ENCODE results near the gene PPP2R2B.
"Not testable (repeated sequence)": the region's sequence is repeated elsewhere in the genome, so short reads cannot be mapped to it uniquely, and the experiment has no call there.

The PPP2R2B gene

DNA sequence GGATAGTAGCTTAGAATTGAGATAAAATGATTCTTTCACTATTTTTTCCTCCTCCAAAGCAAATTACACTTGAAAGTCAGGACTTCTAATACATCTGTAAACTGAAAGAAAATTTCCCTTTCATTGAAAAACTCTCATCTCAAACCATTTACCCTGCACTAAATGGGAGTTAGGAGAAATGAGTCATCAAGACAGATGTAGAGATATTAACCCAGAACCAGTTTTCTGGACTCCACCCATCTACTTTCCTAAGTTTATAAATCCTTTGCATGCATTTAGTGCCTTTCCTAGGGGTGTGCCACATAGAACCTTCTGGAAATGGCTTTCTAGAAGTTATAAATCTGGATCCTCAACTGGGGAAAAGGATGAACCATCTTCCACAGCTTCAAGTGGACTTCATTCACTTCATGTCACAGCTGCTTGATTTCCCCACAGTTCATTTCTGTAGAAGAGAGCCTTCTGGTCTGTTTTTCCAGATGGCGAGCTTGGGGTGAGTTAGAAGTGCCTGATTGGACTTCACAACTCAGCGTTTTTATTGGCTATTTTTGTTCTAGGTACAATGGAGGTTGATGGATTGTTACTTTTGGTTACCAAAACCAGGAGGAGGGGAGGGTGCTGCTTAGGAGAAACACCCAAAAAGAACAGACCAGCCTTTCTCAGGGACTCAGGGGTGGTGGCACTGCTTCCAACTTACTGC, 290.1 kb downstream of the PPP2R2B start:
- FAIRE-seq = no peak

GRCh38 chr5:146586752-146587151, 291.8 kb downstream of the PPP2R2B start:
- FAIRE-seq = no peak

DNA sequence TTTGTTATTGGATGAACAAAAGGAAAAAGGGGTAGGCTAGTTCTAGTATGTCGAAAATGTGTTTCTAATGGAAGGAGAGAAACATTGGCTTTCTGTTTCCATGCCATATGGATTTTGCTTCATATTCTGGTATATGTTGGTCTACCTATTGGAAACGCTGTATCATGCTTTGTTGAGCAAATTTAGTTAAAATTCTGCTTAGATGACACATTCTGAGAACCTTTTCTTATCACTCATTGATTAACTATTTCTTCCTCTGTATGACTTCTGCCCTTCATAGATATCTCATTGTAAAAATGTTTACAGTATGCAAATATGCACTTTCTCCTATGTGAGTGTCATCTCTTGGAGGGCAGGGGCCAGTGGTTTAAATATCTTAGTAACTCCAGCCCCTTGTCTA, 293.8 kb downstream of the PPP2R2B start:
- FAIRE-seq = no peak

- FAIRE-seq = no peak
These were observed 296.4 kb downstream of the PPP2R2B start for GRCh38 chr5:146582051-146582596.

- FAIRE-seq = no peak
These were observed 298.3 kb downstream of the PPP2R2B start for GRCh38 chr5:146580237-146580636.

DNA sequence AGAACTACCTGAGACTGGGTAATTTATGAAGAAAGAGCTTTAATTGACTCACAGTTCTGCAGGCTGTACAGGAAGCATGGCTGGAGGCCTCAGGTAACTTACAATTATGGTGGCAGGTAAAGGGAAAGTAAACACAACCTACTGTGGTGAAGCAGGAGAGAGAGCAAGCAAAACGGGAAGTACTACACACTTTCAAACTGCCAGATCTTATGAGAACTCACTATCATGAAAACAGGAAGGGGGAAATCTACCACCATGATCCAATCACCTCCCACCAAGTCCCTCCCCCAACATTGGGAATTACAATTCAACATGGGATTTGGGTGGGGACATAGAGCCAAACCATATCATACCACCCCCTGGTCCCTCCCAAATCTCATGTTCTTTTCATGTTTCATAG, 303.8 kb downstream of the PPP2R2B start:
- no peak for FAIRE-seq

- no peak for FAIRE-seq
These were observed 310.4 kb downstream of the PPP2R2B start for GRCh38 chr5:146568161-146568560.

DNA sequence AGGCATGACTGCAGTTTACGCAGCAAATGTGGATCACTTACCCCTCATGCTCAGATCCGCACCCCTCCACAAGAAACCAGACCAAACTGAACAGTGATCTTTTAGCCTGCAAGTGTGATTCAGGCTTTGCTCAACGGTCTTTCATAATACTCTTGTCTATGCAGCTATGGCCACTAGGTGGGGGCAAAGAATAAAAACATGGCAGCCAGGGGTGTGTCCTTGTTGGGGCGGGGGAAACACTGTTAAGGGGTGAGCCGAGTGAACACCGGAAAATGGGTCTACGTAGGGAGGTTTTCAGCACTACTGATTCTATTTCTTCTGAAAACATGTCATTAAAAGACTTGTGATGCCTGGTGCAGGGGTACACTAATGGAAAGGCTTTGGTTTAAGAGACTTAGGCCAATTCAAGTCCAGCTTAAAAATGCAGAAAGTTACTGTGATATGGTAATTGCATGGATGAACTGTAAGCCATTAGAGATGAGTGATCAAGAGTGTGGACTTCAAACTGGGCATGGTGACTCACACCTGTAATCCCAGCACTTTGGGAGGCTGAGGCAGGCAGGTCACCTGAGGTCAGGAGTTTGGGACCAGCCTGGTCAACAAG, 312.7 kb downstream of the PPP2R2B start:
- FAIRE-seq = no peak

DNA sequence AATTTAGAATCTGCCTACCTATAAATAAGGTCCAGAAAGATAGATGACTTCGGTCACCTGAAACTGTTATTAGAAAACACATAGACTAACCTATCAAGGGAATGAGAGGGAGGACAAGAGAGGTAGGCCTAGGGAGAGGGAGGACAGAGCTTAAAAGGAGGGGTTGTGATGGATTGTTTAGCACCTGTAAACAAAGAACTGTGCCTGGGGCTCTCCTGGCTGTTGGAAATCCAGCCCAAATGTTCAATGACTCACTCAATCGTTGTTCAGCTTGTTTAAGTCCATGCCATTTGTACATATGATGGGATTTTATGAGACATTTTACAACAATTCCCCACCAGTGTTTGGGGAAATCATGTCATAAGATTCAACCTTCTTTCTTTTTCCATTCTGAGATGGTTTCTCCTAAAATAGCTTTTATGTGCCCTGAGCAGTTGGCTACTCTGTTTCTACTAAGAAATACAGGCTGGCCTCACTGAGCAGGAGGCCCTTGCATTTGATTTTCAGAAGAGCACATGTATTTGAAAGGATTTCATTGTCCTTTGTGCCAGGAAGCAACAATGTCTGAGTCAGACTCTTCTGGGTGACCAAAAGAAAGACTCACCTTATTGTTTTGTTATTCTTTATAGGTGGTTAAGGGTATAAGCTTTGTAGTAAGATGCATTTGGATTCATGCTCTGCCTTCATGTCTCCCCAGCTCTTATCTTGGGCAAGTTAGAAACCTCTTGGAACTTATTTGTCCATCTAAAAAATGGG, 314.4 kb downstream of the PPP2R2B start:
- FAIRE-seq = no peak

GRCh38 chr5:146562461-146562860, 316.1 kb downstream of the PPP2R2B start:
- FAIRE-seq = no peak

GRCh38 chr5:146561711-146562110, 316.8 kb downstream of the PPP2R2B start:
- FAIRE-seq = no peak

DNA sequence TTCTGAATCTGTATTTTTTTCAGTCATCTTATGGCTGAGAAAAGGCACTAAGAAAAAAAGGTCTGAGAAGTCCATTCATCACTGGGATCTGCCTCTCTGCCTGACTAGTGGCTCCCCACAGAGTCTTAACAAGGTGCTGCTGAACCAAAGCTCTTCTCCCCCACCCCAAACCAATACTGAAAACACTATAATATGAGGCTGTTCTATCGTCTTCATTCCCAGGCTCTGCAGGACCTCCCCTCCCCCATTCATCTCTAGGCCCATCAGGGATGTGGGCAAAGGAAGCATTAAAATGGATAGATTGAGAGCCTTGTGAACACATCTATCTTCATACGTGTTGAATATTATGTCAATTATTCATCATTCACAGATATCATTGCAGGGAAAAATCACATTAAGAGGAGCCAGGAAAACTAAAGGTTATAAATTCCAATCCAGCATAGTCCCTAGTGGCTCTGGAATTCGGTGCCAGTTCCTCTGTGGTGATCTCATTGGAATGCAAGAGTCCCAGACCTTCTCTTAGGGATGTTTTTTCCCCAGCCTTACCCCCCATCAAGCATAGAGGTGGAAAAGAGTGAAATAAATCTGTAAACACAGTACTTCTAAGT, 318.2 kb downstream of the PPP2R2B start:
- no peak for FAIRE-seq

DNA sequence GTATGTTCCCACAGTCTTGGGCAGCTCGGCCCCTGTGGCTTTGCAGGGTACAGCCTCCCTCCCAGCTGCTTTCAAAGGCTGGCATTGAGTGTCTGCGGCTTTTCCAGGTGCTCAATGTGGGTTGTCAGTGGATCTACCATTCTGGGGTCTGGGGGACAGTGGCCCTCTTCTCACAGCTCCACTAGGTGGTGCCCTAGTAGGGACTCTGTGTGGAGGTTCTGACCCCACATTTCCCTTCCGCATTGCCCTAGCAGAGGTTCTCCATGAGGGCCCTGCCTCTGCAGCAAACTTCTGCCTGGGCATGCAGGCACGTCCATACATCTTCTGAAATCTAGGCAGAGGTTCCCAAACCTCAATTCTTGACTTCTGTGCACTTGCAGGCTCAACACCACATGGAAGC, 321.7 kb downstream of the PPP2R2B start:
- not testable (repeated sequence) for FAIRE-seq

DNA sequence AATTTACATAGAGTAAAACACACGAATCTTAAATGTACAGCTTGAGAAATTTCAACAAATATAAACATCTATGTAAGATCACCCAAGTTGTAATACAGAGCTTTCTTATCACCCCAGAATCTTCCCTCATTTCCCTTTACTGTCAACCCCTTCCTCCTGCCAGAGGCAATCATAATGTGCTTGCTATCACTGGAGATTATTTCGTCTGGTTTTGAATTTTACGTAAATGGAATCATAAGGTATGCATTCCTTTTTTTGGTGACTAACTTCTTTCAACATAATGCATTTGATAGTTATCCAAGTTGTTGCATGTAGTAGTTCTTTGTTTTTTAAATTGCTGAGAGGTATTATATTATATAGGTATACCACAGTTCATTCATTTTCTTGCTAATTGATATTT, 325.1 kb downstream of the PPP2R2B start:
- FAIRE-seq = no peak

GRCh38 chr5:146549615-146550014, 328.9 kb downstream of the PPP2R2B start:
- no peak for FAIRE-seq

GRCh38 chr5:146548781-146549449, 329.6 kb downstream of the PPP2R2B start:
- no peak for FAIRE-seq

GRCh38 chr5:146544232-146544631, 334.3 kb downstream of the PPP2R2B start:
- FAIRE-seq = no peak

DNA sequence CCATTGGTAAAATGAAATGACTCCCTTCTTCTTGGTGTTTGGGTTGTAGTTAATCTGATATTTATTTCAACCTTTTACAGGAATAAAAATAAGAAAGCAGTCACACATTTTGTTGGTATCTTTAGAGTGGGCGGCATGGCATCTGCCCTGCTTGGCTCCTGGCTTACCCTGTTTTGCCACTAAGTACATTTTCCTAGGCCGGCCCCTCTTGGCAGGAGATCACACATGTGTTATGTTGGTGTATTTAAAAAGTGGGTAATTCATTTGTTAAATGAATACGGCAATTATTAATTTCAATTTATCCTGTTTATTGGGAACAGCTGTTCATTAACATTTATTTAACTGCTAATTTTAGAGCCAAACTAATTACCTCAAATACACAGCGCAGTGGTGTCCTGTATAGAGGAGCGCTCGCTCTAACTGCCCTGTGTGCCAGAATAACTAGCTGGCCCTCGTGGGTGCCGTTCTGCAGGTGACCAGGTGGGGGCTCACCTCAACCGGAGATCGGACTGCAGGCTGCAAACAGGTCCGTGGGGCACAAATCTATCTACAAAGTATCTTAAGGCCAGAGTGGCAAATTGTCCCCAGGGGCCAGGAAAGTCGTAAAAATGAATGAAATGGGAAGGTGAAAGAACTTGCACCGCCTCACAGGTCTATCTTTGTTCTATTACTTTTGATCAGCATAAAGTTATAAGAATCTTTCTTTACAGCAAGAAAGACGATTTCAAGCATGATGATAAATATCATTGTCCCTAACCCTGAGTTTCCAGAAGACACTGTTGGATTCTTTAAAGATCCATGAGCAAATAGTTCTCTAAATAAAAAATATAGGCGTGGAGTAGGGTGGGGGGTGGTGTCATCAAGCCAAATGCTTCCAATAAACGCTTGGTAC, 336.4 kb downstream of the PPP2R2B start:
- FAIRE-seq = no peak

DNA sequence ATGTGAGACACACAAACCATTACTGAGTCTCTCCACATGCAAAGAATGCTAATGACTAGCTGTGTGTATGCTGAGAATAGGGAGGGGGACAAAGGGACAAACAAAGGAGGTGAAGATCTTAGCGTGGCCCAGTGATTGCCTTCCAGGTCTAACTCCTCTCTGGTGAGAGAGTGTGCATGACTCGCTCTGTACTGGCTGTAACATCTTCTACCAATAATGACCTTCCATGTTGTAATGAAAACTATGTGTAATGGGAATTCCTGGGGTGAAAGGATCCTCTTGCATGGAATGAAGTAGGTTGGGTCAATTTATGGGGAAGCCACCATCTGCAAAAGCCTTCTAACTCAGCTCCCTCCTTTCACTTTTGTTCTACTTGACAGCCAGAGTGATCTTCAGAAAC, 338.1 kb downstream of the PPP2R2B start:
- no peak for FAIRE-seq

DNA sequence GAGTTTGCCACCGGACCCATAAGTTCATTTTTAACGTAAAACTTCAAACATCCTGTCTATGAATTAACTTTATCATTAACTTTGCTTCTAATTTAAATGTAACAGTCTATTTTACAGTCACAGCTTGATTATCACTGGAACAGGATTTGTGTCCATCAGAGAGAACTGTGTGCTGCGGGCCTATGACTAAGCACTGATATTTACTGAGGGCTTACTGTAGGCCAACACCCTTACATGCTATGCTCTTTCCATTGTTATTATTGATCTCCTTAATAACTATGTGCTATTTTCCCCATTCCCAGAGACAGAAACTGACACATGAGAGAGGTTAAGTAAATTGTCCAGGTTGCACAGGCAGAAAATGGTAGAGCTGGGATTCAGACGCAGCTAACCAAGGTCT, 338.6 kb downstream of the PPP2R2B start:
- FAIRE-seq = no peak

DNA sequence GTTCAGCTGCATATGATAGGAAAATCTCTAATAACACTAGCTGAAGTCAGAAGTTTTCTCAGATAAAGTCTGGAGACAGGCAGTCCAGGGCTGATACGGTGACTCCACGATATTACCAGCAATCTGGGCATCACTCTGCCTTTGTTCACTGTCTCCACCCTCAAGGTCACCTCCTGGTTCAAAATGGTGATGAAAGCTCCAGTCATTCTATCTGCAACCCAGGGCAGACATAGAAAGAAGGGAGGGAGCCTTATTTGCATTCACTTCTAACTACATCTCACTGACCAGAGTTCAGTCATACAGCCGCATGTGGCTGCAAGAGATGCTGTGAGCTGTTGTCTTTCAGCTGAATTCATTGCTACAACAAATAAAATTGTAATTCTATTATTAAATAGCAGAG, 340.1 kb downstream of the PPP2R2B start:
- no peak for FAIRE-seq

GRCh38 chr5:146533882-146534281, 344.7 kb downstream of the PPP2R2B start:
- no peak for FAIRE-seq
